ENCODE measurements around the gene DDX24.

Gene DDX24

GRCh38 chr14:94056579-94057308 lies 24.3 kb downstream of the DDX24 start:
- Histone ChIP-seq H3K36me3 (ENCODE audit: low read depth) (peaks cover 95% of the 10 kb centered on the region), H3K4me1 (ENCODE audit: insufficient read depth, poor library complexity, severe bottlenecking) (no peaks in the 10 kb centered on the region), H3K27ac (ENCODE audit: poor library complexity, severe bottlenecking) (no peak overlapping the region), H3K4me3 (ENCODE audit: severe bottlenecking) (no peak overlapping the region), H3K9me3 (ENCODE audit: severe bottlenecking) (no peaks in the 10 kb centered on the region), H3K27me3 (ENCODE audit: insufficient read depth, poor library complexity, severe bottlenecking) (no peaks in the 10 kb centered on the region)
- ATAC-seq (ENCODE audit: low read depth) (no peak), DNase-seq (ENCODE audit: low spot score) (no peak)
- no peak for TF ChIP-seq CTCF (IDR thresholded peaks at IDR 0.05; ENCODE audit: poor library complexity, severe bottlenecking)

GRCh38 chr14:94054936-94055335 lies 26.1 kb downstream of the DDX24 start:
- Histone ChIP-seq H3K4me3 (ENCODE audit: severe bottlenecking) (no peak overlapping the region), H3K9me3 (ENCODE audit: severe bottlenecking) (no peaks in the 10 kb centered on the region), H3K27ac (ENCODE audit: poor library complexity, severe bottlenecking) (no peak overlapping the region), H3K4me1 (ENCODE audit: insufficient read depth, poor library complexity, severe bottlenecking) (no peaks in the 10 kb centered on the region), H3K36me3 (ENCODE audit: low read depth) (peaks cover 95% of the 10 kb centered on the region), H3K27me3 (ENCODE audit: insufficient read depth, poor library complexity, severe bottlenecking) (no peaks in the 10 kb centered on the region)
- no peak for DNase-seq (ENCODE audit: low spot score)
- no peak for ATAC-seq (ENCODE audit: low read depth)
- TF ChIP-seq CTCF (IDR thresholded peaks at IDR 0.05; ENCODE audit: poor library complexity, severe bottlenecking): no peak

GRCh38 chr14:94054401-94054800 lies 26.6 kb downstream of the DDX24 start:
- ATAC-seq (ENCODE audit: low read depth): no peak
- no peaks in the 10 kb centered on the region for H3K9me3 ChIP-seq (ENCODE audit: severe bottlenecking)
- H3K36me3 ChIP-seq (ENCODE audit: low read depth): peaks cover 95% of the 10 kb centered on the region

GRCh38 chr14:94052662-94053061 lies 28.3 kb downstream of the DDX24 start:
- Histone ChIP-seq H3K36me3 (ENCODE audit: low read depth) (peaks cover 95% of the 10 kb centered on the region), H3K27me3 (ENCODE audit: insufficient read depth, poor library complexity, severe bottlenecking) (no peaks in the 10 kb centered on the region), H3K4me3 (ENCODE audit: severe bottlenecking) (no peak overlapping the region), H3K9me3 (ENCODE audit: severe bottlenecking) (no peaks in the 10 kb centered on the region), H3K27ac (ENCODE audit: poor library complexity, severe bottlenecking) (no peak overlapping the region), H3K4me1 (ENCODE audit: insufficient read depth, poor library complexity, severe bottlenecking) (no peaks in the 10 kb centered on the region)
- TF ChIP-seq CTCF (IDR thresholded peaks at IDR 0.05; ENCODE audit: poor library complexity, severe bottlenecking): no peak
- no peak for ATAC-seq (ENCODE audit: low read depth)
- no peak for DNase-seq (ENCODE audit: low spot score)

More at GRCh38 chr14:94054401-94054800, 26.6 kb downstream of the DDX24 start:
- no peaks in the 10 kb centered on the region for H3K27me3 ChIP-seq (ENCODE audit: insufficient read depth, poor library complexity, severe bottlenecking)
- H3K27ac ChIP-seq (ENCODE audit: poor library complexity, severe bottlenecking): no peak overlapping the region
- TF ChIP-seq CTCF (IDR thresholded peaks at IDR 0.05; ENCODE audit: poor library complexity, severe bottlenecking): no peak
- H3K4me3 ChIP-seq (ENCODE audit: severe bottlenecking): no peak overlapping the region
- no peak for DNase-seq (ENCODE audit: low spot score)
- no peaks in the 10 kb centered on the region for H3K4me1 ChIP-seq (ENCODE audit: insufficient read depth, poor library complexity, severe bottlenecking)

DNA sequence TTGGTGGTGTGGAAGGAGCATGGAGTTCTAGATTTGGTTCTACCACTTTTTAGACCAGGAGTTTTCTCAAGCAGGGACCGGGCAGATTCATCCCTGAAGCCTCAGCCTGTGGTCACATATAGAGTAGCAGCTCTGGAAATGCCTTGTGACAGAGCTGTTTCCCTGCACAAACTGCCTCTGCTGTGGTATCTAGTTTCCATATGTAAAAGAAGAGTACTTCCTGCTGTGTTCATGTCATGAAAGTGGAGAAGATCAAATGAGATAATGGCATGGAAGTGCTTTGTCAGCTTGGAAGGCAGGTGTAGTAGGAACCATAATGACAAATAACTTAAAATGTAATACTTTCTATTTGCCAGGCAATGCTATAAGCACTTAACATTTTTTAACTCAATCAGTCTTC lies 28.8 kb downstream of the DDX24 start:
- ATAC-seq (ENCODE audit: low read depth): no peak
- Histone ChIP-seq H3K36me3 (ENCODE audit: low read depth) (peaks cover 95% of the 10 kb centered on the region), H3K4me3 (ENCODE audit: severe bottlenecking) (no peak overlapping the region), H3K9me3 (ENCODE audit: severe bottlenecking) (no peaks in the 10 kb centered on the region), H3K4me1 (ENCODE audit: insufficient read depth, poor library complexity, severe bottlenecking) (no peaks in the 10 kb centered on the region), H3K27me3 (ENCODE audit: insufficient read depth, poor library complexity, severe bottlenecking) (no peaks in the 10 kb centered on the region), H3K27ac (ENCODE audit: poor library complexity, severe bottlenecking) (no peak overlapping the region)
- TF ChIP-seq CTCF (IDR thresholded peaks at IDR 0.05; ENCODE audit: poor library complexity, severe bottlenecking): no peak
- DNase-seq (ENCODE audit: low spot score): no peak

Data from RWPE2 (cell line).